Activated naive CD8-positive, alpha-beta T cell treated with anti-CD3 and anti-CD28 coated beads for 36 hours (primary cell): ENCODE data around the gene WNT9B. TPM values are rescaled to one million over a fixed set of nuclear protein-coding genes. Genes with fewer than 3 reads are reported as not detected.

ENCODE experiments used
- DNase-seq: peaks from one replicate; pipeline ENCODE4 v3.0.0; 2021
- H3K27ac Mint-ChIP-seq: one replicate; pipeline ENCODE4 v1.8.0; 2022; ENCODE audit warnings: mild to moderate bottlenecking, moderate library complexity, mixed read lengths
- H3K27me3 Mint-ChIP-seq: one replicate; pipeline ENCODE4 v1.8.0; 2022; ENCODE audit warnings: mild to moderate bottlenecking, mixed read lengths
- H3K36me3 Mint-ChIP-seq: one replicate; pipeline ENCODE4 v1.8.0; 2021; ENCODE audit warnings: mild to moderate bottlenecking, mixed read lengths
- H3K4me1 Mint-ChIP-seq: one replicate; pipeline ENCODE4 v1.8.0; 2021; ENCODE audit warnings: mixed read lengths
- H3K4me3 Mint-ChIP-seq: one replicate; pipeline ENCODE4 v1.8.0; 2022; ENCODE audit warnings: mild to moderate bottlenecking, moderate library complexity, mixed read lengths
- H3K9me3 Mint-ChIP-seq: one replicate; pipeline ENCODE4 v1.8.0; 2022; ENCODE audit warnings: mixed read lengths
- total RNA-seq, 2 experiments: library from RNA; stranded (reverse); gene quantifications; one replicate each; pipeline ENCODE4 v1.2.3, GENCODE V29; 2021

Gene WNT9B
- total RNA-seq, 2 experiments from 2014 or later: not detected

DNA sequence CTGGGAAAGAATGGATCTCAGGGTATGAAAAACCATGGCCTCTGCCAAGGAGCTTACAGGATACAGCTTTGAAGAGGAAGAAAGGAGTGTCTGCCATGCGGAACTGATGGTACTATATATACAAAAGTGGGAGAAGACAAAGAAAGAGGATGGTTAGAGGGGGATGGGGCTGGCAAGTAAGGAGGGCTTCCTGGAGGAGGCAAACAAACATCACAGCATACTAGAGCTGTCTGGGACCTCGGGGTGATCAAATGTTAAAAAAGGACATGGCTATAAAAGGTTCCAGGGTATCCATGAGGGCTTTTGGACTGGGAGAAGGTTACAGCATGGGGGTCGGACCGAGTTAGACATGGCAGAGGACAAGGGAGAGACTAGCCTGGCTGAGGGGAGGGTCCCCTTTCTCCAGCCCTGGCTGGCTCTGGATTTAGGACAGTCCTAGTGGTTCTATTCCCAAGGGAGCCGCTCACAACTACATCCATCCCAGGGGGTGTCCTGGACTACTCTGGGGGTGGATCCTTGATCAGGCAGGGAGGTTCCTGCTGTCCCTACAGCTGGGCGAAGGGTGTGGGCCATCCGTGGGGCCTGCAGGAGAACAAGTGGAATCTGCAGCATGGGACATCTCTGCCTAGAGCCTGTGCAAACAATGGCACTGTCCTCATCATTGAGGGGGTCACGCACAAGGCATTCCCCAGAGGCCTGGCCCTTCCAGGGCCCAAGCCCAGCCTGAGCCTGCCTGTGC, 12.2 kb downstream of the WNT9B start:
- H3K27ac Mint-ChIP-seq: no peak overlapping the region
- peaks cover 10% of the 10 kb centered on the region for H3K27me3 Mint-ChIP-seq
- no peaks in the 10 kb centered on the region for H3K36me3 Mint-ChIP-seq
- no peaks in the 10 kb centered on the region for H3K4me1 Mint-ChIP-seq
- no peak for DNase-seq
- no peaks in the 10 kb centered on the region for H3K9me3 Mint-ChIP-seq
- no peak overlapping the region for H3K4me3 Mint-ChIP-seq

DNA sequence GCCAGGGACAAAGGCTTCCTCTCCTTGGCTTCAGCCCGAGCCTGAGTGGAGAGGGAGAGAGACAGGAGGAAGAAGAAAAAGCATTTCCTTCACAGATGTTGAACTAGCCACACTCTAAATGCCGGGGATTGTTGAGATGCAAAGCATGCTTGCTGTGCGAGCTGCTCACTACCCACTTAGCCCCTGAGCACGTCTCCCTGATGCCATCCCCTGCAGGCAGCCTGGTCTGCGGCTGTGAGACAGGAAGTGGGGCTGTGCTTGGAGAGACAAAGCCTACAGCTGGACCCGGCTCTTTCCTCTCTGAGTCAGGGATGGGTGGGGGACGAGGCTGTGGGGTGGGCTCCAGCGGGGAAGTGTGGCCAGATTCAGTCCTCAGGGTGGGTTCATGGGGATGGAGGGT, 13.7 kb downstream of the WNT9B start:
- Mint-ChIP-seq H3K27me3 (peaks cover 10% of the 10 kb centered on the region), H3K36me3 (no peaks in the 10 kb centered on the region), H3K4me3 (no peak overlapping the region)

DNA sequence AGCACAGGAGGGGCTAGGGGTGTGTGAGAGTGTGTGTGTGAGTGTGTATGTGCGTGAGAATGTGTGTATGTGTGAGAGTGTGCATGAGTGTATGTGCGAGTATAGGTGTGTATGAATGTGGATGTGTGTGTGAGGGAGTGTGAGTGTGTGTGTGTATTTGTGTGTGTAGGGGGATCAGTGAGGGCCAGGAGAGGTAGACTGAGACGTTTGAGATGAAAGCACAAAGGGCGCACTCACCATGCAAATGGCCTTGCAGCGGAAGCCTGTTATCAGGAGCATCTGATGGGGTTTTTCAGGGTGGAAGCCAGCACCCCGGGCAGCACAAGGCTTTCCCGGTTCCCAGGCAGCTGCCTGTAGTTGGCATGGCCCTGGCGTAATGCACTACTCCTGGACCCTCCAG, 14.9 kb downstream of the WNT9B start:
- no peak overlapping the region for H3K27ac Mint-ChIP-seq
- no peak for DNase-seq
- H3K27me3 Mint-ChIP-seq: peaks cover 10% of the 10 kb centered on the region
- no peak overlapping the region for H3K4me3 Mint-ChIP-seq
- H3K36me3 Mint-ChIP-seq: no peaks in the 10 kb centered on the region
- H3K4me1 Mint-ChIP-seq: no peaks in the 10 kb centered on the region
- no peaks in the 10 kb centered on the region for H3K9me3 Mint-ChIP-seq

More for the DNA sequence above, 13.7 kb downstream of the WNT9B start:
- Mint-ChIP-seq H3K27ac (no peak overlapping the region), H3K4me1 (no peaks in the 10 kb centered on the region), H3K9me3 (no peaks in the 10 kb centered on the region)
- DNase-seq: no peak

DNA sequence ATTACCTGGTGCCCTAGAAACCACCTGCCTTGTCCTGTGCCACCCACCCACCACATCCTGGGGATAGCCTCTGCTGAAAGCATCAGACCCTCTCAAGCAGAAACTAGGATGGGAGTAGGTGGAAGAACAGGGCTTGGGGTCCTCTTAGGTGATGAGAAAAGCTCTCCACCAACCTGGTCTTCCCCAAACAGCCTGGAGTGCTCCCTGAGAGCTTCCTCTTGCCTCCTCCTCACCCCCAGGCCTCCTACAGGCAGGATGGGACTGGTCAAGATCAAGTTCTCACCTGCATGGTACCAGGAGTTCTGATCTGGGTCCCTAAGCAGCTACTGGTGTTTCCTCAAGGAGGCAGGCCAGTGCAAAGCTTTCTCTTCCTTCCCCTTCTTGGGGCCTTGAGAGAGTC, 15.4 kb downstream of the WNT9B start:
- no peak for DNase-seq
- Mint-ChIP-seq H3K27me3 (peaks cover 10% of the 10 kb centered on the region), H3K4me1 (no peaks in the 10 kb centered on the region), H3K36me3 (no peaks in the 10 kb centered on the region), H3K27ac (no peak overlapping the region), H3K9me3 (no peaks in the 10 kb centered on the region), H3K4me3 (no peak overlapping the region)

DNA sequence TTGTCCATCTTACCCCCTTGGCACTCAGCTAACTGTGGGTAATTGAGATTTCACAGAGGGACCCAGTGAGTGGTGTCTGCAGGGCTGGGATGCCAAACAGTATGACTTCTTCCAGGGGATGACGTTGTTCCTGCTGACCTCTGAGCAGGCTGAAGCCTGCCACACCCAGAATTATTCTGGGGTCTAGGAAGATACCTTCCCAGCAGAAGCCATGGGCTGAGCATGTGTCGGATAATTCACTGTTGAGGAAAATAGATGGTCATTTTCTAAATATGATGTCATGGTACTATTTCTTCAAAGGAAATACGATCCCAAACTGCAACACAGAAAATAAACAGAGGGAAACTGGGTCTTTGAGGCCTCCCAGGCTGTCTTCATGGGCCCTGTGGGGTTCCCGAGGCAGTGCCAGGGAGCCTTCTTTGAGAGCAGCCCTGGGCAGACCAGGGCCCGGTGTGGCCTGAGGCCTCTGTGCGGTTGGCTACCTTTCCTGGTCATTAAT, 17.4 kb downstream of the WNT9B start:
- peaks cover 6% of the 10 kb centered on the region for H3K27me3 Mint-ChIP-seq
- DNase-seq: no peak
- no peaks in the 10 kb centered on the region for H3K9me3 Mint-ChIP-seq
- no peak overlapping the region for H3K27ac Mint-ChIP-seq
- no peaks in the 10 kb centered on the region for H3K4me1 Mint-ChIP-seq
- no peak overlapping the region for H3K4me3 Mint-ChIP-seq
- no peaks in the 10 kb centered on the region for H3K36me3 Mint-ChIP-seq

DNA sequence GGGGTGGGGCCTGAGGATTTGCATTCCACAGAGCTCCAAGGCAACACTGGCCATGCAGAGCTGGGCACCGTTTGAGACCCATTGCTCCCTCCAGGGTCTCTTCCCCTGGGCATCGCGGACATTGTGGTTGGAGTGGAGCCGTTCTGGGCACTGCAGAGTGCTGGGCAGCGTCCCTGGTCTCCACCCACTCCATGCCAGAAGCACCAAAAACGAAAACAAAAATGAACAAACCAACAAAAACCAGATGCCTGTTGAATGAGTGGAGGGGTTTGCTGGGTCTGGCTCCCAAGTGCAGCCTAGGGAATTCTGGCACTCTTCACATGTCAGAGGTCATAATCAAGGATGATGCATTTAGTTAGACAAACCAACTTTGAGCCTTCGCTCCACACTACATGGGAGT, 17.9 kb downstream of the WNT9B start:
- Mint-ChIP-seq H3K36me3 (no peaks in the 10 kb centered on the region), H3K27ac (no peak overlapping the region), H3K4me3 (no peak overlapping the region), H3K4me1 (no peaks in the 10 kb centered on the region), H3K9me3 (no peaks in the 10 kb centered on the region), H3K27me3 (peaks cover 6% of the 10 kb centered on the region)
- no peak for DNase-seq

DNA sequence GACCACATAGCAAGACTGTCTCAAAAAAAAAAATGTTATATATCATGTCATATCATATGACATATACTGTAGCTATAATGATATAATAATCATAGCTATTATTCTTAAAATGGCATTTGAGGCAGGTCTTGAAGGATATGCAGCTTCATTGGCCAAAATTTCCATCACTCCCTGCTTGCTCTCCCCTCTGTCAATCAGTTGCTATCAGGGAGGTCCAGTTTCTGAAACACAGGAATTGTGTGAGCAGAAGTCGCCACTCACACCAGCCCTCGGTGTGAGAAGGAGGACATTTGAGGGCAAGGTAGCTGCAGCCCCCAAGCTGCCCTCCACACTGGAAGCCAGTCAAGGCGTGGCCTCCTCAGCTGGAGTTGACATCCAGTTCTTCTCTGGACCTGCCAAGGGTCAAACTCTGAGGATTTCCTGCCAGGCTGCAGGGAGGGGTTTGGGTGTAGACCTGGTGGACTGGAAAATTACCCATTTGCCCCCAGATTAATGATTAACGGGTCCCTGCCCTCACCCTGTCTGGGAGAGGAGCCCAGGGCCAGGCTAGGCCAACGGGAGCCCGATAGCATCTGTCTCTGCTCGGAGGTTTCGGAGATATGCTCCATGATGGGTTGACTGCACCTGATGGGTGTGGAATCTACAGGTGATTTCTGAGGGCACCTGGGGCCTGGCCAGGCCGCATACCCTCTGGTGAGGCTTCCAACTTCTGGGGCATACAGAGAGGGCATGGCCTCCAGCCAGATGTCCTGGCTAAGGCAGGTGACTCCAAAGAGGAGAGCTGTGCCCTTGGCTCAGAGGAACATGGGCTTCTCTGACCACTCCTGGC, 18.8 kb downstream of the WNT9B start:
- Mint-ChIP-seq H3K27ac (no peak overlapping the region), H3K27me3 (peaks cover 2% of the 10 kb centered on the region), H3K36me3 (no peaks in the 10 kb centered on the region), H3K4me1 (no peaks in the 10 kb centered on the region), H3K4me3 (no peak overlapping the region), H3K9me3 (no peaks in the 10 kb centered on the region)
- DNase-seq: no peak

DNA sequence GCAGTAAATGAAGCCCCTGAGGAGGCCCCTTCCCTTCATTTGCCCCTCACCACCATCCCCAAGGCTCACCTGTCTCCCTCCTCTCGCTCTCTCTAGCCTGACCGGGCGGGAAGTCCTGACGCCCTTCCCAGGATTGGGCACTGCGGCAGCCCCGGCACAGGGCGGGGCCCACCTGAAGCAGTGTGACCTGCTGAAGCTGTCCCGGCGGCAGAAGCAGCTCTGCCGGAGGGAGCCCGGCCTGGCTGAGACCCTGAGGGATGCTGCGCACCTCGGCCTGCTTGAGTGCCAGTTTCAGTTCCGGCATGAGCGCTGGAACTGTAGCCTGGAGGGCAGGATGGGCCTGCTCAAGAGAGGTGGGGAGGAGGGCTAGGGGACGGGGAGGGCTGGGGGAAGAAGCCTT, 21.0 kb downstream of the WNT9B start:
- Mint-ChIP-seq H3K9me3 (no peaks in the 10 kb centered on the region), H3K4me3 (no peak overlapping the region)

DNA sequence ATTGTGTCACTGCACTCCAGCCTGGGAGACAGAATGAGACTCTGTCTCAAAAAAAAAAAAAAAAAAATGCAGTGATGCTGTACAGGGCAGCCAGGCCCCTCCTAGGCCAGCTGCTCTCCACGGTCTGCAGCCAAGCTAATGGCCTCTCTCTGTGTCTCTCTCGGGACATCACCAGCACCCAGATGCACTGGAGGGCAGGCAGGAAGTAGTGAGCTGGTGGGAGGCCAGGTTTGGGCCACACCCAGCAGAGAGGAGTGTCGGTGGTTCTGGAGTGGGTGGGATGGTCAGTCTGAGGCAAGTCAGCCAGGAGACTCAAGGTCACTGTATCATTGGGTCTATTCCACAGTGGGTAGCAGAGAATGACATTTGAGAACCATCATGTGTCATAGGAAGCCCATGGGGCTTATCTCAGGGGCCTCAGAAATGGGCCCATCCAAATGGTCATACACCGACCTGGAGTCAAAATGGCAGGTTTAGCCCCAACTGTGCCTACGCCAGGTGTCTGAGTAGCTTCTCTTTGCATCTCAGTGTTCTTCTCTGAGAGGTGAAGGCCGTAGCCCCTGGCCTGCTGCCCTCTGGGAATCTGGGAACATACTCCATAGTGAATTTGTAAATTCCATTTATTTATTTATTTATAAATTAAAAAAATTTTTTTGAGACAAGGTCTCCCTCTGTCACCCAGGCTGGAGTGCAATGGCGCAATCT, 22.7 kb downstream of the WNT9B start:
- Mint-ChIP-seq H3K36me3 (no peaks in the 10 kb centered on the region), H3K4me1 (peaks cover 5% of the 10 kb centered on the region), H3K27me3 (no peaks in the 10 kb centered on the region), H3K4me3 (no peak overlapping the region), H3K27ac (no peak overlapping the region), H3K9me3 (no peaks in the 10 kb centered on the region)
- no peak for DNase-seq

More for the DNA sequence above, 21.0 kb downstream of the WNT9B start:
- Mint-ChIP-seq H3K27me3 (no peaks in the 10 kb centered on the region), H3K36me3 (no peaks in the 10 kb centered on the region), H3K27ac (no peak overlapping the region), H3K4me1 (peaks cover under 1% of the 10 kb centered on the region)
- DNase-seq: no peak

DNA sequence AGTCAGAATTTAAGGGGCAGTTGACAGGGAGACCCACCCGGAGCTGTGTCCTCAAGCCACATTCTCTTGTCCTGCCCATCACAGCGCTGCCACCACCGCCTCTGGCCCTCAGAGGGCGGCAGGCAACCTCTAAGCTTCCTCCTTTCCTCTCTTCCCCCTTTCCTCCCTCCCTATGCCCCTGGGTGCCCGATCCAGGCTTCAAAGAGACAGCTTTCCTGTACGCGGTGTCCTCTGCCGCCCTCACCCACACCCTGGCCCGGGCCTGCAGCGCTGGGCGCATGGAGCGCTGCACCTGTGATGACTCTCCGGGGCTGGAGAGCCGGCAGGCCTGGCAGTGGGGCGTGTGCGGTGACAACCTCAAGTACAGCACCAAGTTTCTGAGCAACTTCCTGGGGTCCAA, 23.5 kb downstream of the WNT9B start:
- peaks cover 5% of the 10 kb centered on the region for H3K4me1 Mint-ChIP-seq
- no peak for DNase-seq
- H3K4me3 Mint-ChIP-seq: no peak overlapping the region
- H3K27ac Mint-ChIP-seq: no peak overlapping the region
- no peaks in the 10 kb centered on the region for H3K36me3 Mint-ChIP-seq
- no peaks in the 10 kb centered on the region for H3K9me3 Mint-ChIP-seq
- H3K27me3 Mint-ChIP-seq: no peaks in the 10 kb centered on the region

DNA sequence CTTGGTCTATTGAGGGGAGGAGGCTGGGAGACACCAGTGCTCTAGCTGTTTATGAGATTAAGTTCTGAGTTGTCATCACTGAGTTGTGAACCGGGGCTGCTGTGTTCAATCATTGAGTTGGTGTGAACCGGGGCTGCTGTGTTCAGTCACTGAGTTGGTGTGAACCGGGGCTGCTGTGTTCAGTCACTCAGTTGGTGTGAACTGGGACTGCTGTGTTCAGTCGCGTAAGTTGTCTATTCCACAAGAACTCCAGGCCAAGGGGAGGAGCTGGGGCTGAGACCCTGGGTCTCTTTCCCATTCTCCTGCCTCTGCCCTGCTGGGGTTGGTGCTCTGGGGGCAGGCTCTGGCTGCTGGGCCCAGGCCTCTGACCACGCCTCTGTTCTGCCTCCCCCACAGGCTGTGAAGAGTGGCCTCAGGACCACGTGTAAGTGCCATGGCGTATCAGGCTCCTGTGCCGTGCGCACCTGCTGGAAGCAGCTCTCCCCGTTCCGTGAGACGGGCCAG, 24.5 kb downstream of the WNT9B start:
- DNase-seq: no peak
- Mint-ChIP-seq H3K27me3 (no peaks in the 10 kb centered on the region), H3K9me3 (no peaks in the 10 kb centered on the region), H3K4me1 (peaks cover 5% of the 10 kb centered on the region), H3K27ac (no peak overlapping the region), H3K36me3 (no peaks in the 10 kb centered on the region), H3K4me3 (no peak overlapping the region)

DNA sequence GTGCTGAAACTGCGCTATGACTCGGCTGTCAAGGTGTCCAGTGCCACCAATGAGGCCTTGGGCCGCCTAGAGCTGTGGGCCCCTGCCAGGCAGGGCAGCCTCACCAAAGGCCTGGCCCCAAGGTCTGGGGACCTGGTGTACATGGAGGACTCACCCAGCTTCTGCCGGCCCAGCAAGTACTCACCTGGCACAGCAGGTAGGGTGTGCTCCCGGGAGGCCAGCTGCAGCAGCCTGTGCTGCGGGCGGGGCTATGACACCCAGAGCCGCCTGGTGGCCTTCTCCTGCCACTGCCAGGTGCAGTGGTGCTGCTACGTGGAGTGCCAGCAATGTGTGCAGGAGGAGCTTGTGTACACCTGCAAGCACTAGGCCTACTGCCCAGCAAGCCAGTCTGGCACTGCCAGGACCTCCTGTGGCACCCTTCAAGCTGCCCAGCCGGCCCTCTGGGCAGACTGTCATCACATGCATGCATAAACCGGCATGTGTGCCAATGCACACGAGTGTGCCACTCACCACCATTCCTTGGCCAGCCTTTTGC, 25.0 kb downstream of the WNT9B start:
- no peak for DNase-seq
- Mint-ChIP-seq H3K9me3 (no peaks in the 10 kb centered on the region), H3K4me3 (no peak overlapping the region), H3K4me1 (peaks cover 5% of the 10 kb centered on the region), H3K27me3 (no peaks in the 10 kb centered on the region), H3K27ac (no peak overlapping the region), H3K36me3 (no peaks in the 10 kb centered on the region)

DNA sequence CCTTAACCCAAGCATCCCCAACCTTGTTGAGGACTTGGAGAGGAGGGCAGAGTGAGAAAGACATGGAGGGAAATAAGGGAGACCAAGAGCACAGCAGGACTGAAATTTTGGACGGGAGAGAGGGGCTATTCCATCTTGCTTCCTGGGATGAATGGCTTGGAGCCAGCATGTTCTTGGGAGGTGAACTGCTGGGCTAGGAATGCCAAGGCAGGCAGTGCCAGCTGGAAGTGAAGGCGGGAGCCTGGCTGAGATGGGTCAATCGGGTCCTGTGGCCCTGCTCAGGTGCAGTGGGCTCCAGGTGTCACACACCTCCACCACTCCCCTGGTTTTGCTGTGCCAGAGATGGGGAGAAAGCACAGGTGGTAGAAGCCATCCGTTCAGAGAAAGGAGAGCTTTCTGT, 25.5 kb downstream of the WNT9B start:
- H3K27ac Mint-ChIP-seq: no peak overlapping the region
- no peaks in the 10 kb centered on the region for H3K9me3 Mint-ChIP-seq
- H3K36me3 Mint-ChIP-seq: no peaks in the 10 kb centered on the region
- no peak for DNase-seq
- H3K27me3 Mint-ChIP-seq: no peaks in the 10 kb centered on the region
- peaks cover 5% of the 10 kb centered on the region for H3K4me1 Mint-ChIP-seq
- H3K4me3 Mint-ChIP-seq: no peak overlapping the region

DNA sequence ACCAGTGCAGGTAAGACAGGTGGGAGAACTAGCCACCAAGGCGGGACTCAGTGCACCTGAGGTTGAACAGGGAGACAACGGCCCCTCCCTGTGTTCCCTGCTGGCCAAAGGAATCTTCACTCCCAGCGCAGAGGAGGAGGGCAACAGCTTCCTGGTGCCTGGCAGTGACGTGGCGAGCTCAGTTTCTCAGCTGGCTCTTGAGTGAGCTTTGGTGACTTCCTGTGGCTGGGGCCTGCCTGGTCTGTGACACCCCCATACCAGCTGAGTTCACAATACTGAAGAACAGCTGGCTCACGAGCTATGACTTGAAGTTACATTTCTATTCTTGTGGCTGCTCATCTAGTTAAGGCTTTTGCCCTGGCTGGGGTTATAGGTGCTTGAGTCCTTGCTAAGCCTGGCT, 26.1 kb downstream of the WNT9B start:
- peaks cover 5% of the 10 kb centered on the region for H3K4me1 Mint-ChIP-seq
- no peaks in the 10 kb centered on the region for H3K9me3 Mint-ChIP-seq
- H3K27ac Mint-ChIP-seq: peak overlapping the region; percentile 31
- no peaks in the 10 kb centered on the region for H3K36me3 Mint-ChIP-seq
- H3K4me3 Mint-ChIP-seq: no peak overlapping the region
- peak; percentile 11 for DNase-seq
- H3K27me3 Mint-ChIP-seq: no peaks in the 10 kb centered on the region

DNA sequence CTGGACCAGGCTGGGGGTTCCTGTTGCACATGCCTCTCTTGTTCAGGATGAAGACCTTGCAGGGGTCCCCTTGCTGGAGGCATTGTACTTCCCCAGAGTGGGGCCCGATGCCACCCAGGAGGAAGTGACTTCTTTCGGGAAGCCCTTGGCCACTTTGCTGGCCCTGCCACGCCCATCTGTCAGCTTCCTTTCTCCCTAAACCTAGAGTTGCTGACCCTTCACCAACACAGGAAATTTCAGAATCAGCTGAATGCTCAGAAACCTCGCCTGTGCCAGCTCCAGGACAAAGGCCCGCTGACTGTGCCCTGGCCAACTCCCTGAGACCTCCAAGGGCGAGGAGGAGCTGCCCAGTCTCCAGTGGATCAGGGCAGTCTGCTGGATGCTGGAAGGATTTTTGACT, 26.7 kb downstream of the WNT9B start:
- H3K27ac Mint-ChIP-seq: no peak overlapping the region
- peaks cover 5% of the 10 kb centered on the region for H3K4me1 Mint-ChIP-seq
- DNase-seq: no peak
- H3K36me3 Mint-ChIP-seq: no peaks in the 10 kb centered on the region
- no peaks in the 10 kb centered on the region for H3K9me3 Mint-ChIP-seq
- H3K27me3 Mint-ChIP-seq: no peaks in the 10 kb centered on the region
- no peak overlapping the region for H3K4me3 Mint-ChIP-seq
